Fibroblast of the aortic adventitia (primary cell): ENCODE data around the gene HDGFL2. TPM values are rescaled to one million over a fixed set of nuclear protein-coding genes. Genes with fewer than 3 reads are reported as not detected.

Experiments
- DNase-seq: peaks from one replicate; pipeline ENCODE4 v3.0.0-alpha.2; 2010; ENCODE audit warnings: low read depth
- H3K4me3 ChIP-seq: 2 replicates; pipeline ENCODE4 v1.5.1; 2011; ENCODE audit warnings: low read depth, mild to moderate bottlenecking, control low read depth, low read length, moderate library complexity
- total RNA-seq: library from RNA; depleted of rRNA; stranded (reverse); fragments of >200 nt; gene quantifications from 2 replicates; pipeline ENCODE4 v1.2.3, GENCODE V29; 2012; ENCODE audit warnings: low replicate concordance
- TF ChIP-seq, protein P1 (sequence below): IDR thresholded peaks from 2 replicates; pipeline ENCODE4 v1.5.1; 2011; ENCODE audit warnings: mild to moderate bottlenecking, low read length, control low read depth, inconsistent platforms; ENCODE audit not compliant: insufficient read depth

Gene HDGFL2
- total RNA-seq, 1 donor: 41.0 TPM

- no peak for DNase-seq
- TF ChIP-seq, protein P1, sequence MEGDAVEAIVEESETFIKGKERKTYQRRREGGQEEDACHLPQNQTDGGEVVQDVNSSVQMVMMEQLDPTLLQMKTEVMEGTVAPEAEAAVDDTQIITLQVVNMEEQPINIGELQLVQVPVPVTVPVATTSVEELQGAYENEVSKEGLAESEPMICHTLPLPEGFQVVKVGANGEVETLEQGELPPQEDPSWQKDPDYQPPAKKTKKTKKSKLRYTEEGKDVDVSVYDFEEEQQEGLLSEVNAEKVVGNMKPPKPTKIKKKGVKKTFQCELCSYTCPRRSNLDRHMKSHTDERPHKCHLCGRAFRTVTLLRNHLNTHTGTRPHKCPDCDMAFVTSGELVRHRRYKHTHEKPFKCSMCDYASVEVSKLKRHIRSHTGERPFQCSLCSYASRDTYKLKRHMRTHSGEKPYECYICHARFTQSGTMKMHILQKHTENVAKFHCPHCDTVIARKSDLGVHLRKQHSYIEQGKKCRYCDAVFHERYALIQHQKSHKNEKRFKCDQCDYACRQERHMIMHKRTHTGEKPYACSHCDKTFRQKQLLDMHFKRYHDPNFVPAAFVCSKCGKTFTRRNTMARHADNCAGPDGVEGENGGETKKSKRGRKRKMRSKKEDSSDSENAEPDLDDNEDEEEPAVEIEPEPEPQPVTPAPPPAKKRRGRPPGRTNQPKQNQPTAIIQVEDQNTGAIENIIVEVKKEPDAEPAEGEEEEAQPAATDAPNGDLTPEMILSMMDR: no peak
- H3K4me3 ChIP-seq: no peak overlapping the region
Measured at GRCh38 chr19:4503132-4503824, 31.2 kb downstream of the HDGFL2 start.

DNA sequence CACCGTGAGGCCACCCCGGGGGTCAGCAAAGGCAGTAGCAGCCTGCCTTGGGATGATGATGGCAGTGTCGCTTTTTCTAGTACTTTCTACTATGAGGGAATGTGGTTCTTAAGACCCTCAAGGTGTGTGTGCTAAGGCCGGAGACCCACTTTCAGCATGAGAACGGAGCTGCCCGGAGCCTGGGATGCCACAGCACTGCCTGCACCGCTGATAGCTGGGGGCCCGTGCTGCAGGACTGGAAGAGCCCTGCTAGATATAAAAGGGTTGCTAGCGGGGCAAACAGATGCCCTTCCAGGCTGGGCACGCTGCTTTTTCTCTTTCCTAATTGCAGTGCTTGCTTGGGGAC is 31.7 kb downstream of the HDGFL2 start:
- H3K4me3 ChIP-seq: no peak overlapping the region
- TF ChIP-seq, protein P1: no peak
- DNase-seq: no peak

DNA sequence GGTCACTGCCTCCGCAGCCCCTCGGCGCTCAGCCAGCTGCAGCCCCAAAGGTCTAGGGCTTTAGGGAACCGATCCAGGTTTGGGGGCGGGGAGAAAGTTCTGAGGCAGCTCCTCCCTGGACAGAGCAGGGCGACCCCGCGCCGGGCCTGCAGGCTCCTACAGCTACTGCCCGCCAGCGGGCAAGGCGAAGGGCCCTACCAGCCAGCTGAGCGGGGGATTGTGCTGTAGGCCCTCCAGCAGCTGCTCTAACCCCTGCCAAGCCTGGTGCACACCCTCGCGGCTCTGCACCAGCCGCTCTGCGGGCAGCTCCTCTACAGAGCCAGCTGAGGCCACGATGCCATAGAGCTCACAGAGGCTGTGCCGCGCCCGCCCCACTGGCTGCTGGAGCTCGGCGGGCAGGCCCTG is 32.2 kb downstream of the HDGFL2 start:
- DNase-seq: no peak
- TF ChIP-seq, protein P1: no peak

DNA sequence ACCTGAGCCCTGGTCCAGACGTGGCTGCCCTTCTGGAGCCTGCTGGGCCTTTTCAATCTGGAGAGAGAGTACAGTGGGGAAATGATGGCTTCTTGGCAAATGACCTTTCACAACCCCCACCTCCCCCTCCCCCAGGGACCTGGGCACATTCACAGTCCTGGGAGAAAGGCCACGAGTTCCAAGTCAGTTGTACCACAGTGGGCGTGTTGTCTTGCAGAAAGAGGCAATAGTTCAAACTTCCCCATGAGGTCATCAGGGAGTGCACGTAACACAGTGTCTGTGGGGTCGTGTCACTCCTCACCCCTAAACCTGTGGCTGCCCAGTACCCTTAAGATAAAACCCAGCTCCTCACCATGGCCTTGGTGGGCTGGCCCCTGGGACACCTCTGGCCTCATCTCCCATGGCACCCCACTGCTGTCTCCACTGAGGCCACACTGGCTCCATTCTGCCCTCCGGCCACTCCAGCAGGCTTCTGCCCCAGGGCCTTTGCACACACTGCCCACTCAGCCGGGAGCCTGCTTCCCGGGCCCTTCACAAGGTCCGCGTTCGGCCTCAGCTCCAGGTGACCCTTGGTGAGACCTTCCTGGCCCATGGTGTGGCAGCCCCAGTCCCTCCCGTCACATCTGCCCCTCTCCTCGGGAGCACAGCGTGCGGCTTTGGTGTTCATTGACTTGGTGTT is 32.9 kb downstream of the HDGFL2 start:
- H3K4me3 ChIP-seq: no peak overlapping the region
- no peak for DNase-seq
- TF ChIP-seq, protein P1: no peak

More for the DNA sequence above, 32.2 kb downstream of the HDGFL2 start:
- H3K4me3 ChIP-seq: no peak overlapping the region

GRCh38 chr19:4505570-4506448 is 33.7 kb downstream of the HDGFL2 start:
- DNase-seq: no peak
- TF ChIP-seq, protein P1: no peak
- no peak overlapping the region for H3K4me3 ChIP-seq

GRCh38 chr19:4506449-4507149 is 34.5 kb downstream of the HDGFL2 start:
- peak; percentile 31 for DNase-seq
- H3K4me3 ChIP-seq: no peak overlapping the region
- TF ChIP-seq, protein P1: no peak
